Endothelial cell of umbilical vein (primary cell): ENCODE data around the gene EIF3B. TPM values are rescaled to one million over a fixed set of nuclear protein-coding genes. Genes with fewer than 3 reads are reported as not detected.

Source experiments
- BruUV-seq: library from RNA; stranded (reverse); fragments of 400-500 nt; replicated peaks from 2 replicates; lab custom pipeline; 2021; lab: Mats Ljungman, UMichigan
- CTCF ChIA-PET: fragments of 300-600, 350-600 bp; sonication (Branson Sonifier 250); formaldehyde crosslinking; loops from one replicate; lab custom pipeline; 2021; ENCODE audit warnings: antibody characterized with exemption, inconsistent platforms; lab: Charles Lee
- POLR2A ChIA-PET: fragments of 300-600, 350-600 bp; sonication (Branson Sonifier 250); formaldehyde crosslinking; loops from one replicate; lab custom pipeline; 2021; ENCODE audit warnings: antibody characterized with exemption, inconsistent platforms; lab: Charles Lee
- DNase-seq: peaks from one replicate; pipeline ENCODE4 v3.0.0-alpha.2; 2011; ENCODE audit warnings: low read depth, low spot score
- FAIRE-seq: peaks from 2 replicates; lab custom pipeline; 2011; peaks lifted over from hg19 to GRCh38; lab: Jason Lieb, UNC
- H2AFZ ChIP-seq: 2 replicates; pipeline ENCODE4 v1.6.0; 2012; ENCODE audit warnings: low read depth, low read length, control low read depth, inconsistent platforms
- H3K27ac ChIP-seq: 2 replicates; pipeline ENCODE4 v1.5.1; 2011; ENCODE audit warnings: low read depth, mild to moderate bottlenecking, control low read depth, low read length, moderate library complexity; ENCODE audit not compliant: insufficient read depth
- H3K27me3 ChIP-seq, 2 experiments: 2 replicates each; pipeline versions ENCODE4 v1.6.0 to v1.6.1; 2011; ENCODE audit warnings: low read length in 2 of 2, mixed read lengths in 1 of 2; ENCODE audit not compliant: control insufficient read depth in 2 of 2, insufficient read depth in 2 of 2
- H3K36me3 ChIP-seq, 2 experiments: 2 replicates in 1 of 2; 3 replicates in 1 of 2; pipeline ENCODE4 v1.5.1; 2011; ENCODE audit warnings: low read length in 2 of 2, mild to moderate bottlenecking in 1 of 2, moderate library complexity in 1 of 2; ENCODE audit not compliant: control insufficient read depth in 2 of 2, insufficient read depth in 2 of 2; ENCODE audit errors: extremely low read depth in 1 of 2
- H3K4me1 ChIP-seq: 3 replicates; pipeline ENCODE4 v1.5.1; 2011; ENCODE audit warnings: mild to moderate bottlenecking, low read length; ENCODE audit not compliant: control insufficient read depth, insufficient read depth; ENCODE audit errors: extremely low read depth
- H3K4me2 ChIP-seq: 2 replicates; pipeline ENCODE4 v1.6.1; 2011; ENCODE audit warnings: low read length, control low read depth, mixed read lengths; ENCODE audit not compliant: insufficient read depth
- H3K4me3 ChIP-seq, 3 experiments: fragments of 200-600 bp in 1 of 3; sonication (generic), shearing (Covaris generic) in 1 of 3; replicated peaks in 1 of 3; 2 replicates each; pipeline ENCODE4 v1.5.1; 2011 to 2016; ENCODE audit warnings: control low read depth in 3 of 3, low read length in 3 of 3, mild to moderate bottlenecking in 2 of 3, inconsistent platforms in 1 of 3, low read depth in 1 of 3, moderate library complexity in 1 of 3; ENCODE audit not compliant: insufficient read depth in 1 of 3
- H3K79me2 ChIP-seq: 2 replicates; pipeline ENCODE4 v1.6.0; 2012; ENCODE audit warnings: low read length, inconsistent platforms; ENCODE audit not compliant: control insufficient read depth, insufficient read depth
- H3K9ac ChIP-seq: replicated peaks from 2 replicates; pipeline ENCODE3; 2011; ENCODE audit warnings: low read length, control low read depth; ENCODE audit not compliant: insufficient read depth; ENCODE audit errors: extremely low read depth
- H3K9me1 ChIP-seq: replicated peaks from 3 replicates; pipeline ENCODE4 v1.6.0; 2011; ENCODE audit warnings: mild to moderate bottlenecking, low read length; ENCODE audit not compliant: control insufficient read depth, insufficient read depth; ENCODE audit errors: extremely low read depth
- H3K9me3 ChIP-seq: replicated peaks from 2 replicates; pipeline ENCODE4 v1.5.1; 2012; ENCODE audit warnings: low read length, inconsistent platforms; ENCODE audit not compliant: control insufficient read depth, insufficient read depth
- H4K20me1 ChIP-seq: replicated peaks from 2 replicates; pipeline ENCODE3; 2011; ENCODE audit warnings: mild to moderate bottlenecking, low read length; ENCODE audit not compliant: control insufficient read depth, insufficient read depth; ENCODE audit errors: extremely low read depth
- CTCF ChIP-seq, 2 donors: IDR thresholded peaks; 1 replicate in 1 of 2; 2 replicates in 1 of 2; pipeline ENCODE4 v1.5.1; 2011; ENCODE audit warnings: low read length in 2 of 2, mild to moderate bottlenecking in 2 of 2, moderate library complexity in 2 of 2, control low read depth in 1 of 2, inconsistent platforms in 1 of 2, low read depth in 1 of 2; ENCODE audit not compliant: insufficient read depth in 1 of 2; ENCODE audit errors: extremely low read depth in 1 of 2
- EZH2 ChIP-seq: IDR thresholded peaks from 2 replicates; pipeline ENCODE4 v1.6.1; 2012; ENCODE audit warnings: borderline replicate concordance, low read depth, mild to moderate bottlenecking, moderate library complexity, low read length, inconsistent platforms; ENCODE audit not compliant: severe bottlenecking
- FOS ChIP-seq: IDR thresholded peaks from 2 replicates; pipeline ENCODE4 v1.6.1; 2011; ENCODE audit warnings: mild to moderate bottlenecking, low read length, moderate library complexity, borderline replicate concordance; ENCODE audit not compliant: insufficient read depth
- GATA2 ChIP-seq: IDR thresholded peaks from 2 replicates; pipeline ENCODE4 v1.7.0; 2011; ENCODE audit warnings: low read depth, mild to moderate bottlenecking, moderate library complexity, mixed read lengths, low read length; ENCODE audit not compliant: insufficient read length, insufficient read depth
- JUN ChIP-seq: IDR thresholded peaks from 2 replicates; pipeline ENCODE4 v1.6.1; 2011; ENCODE audit warnings: borderline replicate concordance, low read depth; ENCODE audit not compliant: insufficient read length, insufficient read depth
- MAX ChIP-seq: IDR thresholded peaks from 2 replicates; pipeline ENCODE4 v1.6.1; 2011; ENCODE audit not compliant: insufficient read depth, insufficient read length
- MYC ChIP-seq: IDR thresholded peaks from one replicate; pipeline ENCODE4 v1.6.1; 2011; ENCODE audit warnings: mild to moderate bottlenecking, low read depth, low read length
- POLR2A ChIP-seq: IDR thresholded peaks from 2 replicates; pipeline ENCODE4 v1.6.1; 2012; ENCODE audit warnings: low read depth, mild to moderate bottlenecking, control low read depth, low read length
- POLR2AphosphoS5 ChIP-seq: IDR thresholded peaks from 2 replicates; pipeline ENCODE4 v1.6.1; 2012; ENCODE audit warnings: low read depth, mild to moderate bottlenecking, control low read depth, low read length, moderate library complexity; ENCODE audit not compliant: insufficient read depth
- dilution Hi-C: fragments of 300-500 bp; cut with MboI; formaldehyde crosslinking; loops from one replicate; pipeline ENCODE4 v1.15.0; 2019; ENCODE audit warnings: low sequenced_read_pairs; ENCODE audit not compliant: extremely low pct_ligation_motif_present
- intact Hi-C: fragments of 100-400 bp; cut with micrococcal nuclease; formaldehyde crosslinking; loops from one replicate; pipeline ENCODE4 v1.10.0; 2022
- polyA plus RNA-seq, 4 experiments: library from polyadenylated mRNA; depleted of rRNA in 3 of 4; stranded (reverse) in 3 of 4; unstranded in 1 of 4; fragments of >200 nt; gene quantifications; 2 replicates each; pipeline versions ENCODE4 v1.2.1 to v1.2.3, GENCODE V29; 2011 to 2012; ENCODE audit warnings: missing spikeins in 1 of 4
- total RNA-seq: library from RNA; stranded (reverse); gene quantifications from 2 replicates; pipeline ENCODE4 v1.2.3, GENCODE V29; 2021

The EIF3B gene
- total and polyA plus RNA-seq, 2 donors (not counting 3 experiments of a cell fraction or from before 2014, with no cell fraction given), result 104 to 207 TPM

GRCh38 chr7:2371329-2371728, 16.7 kb downstream of the EIF3B start:
- Histone ChIP-seq H3K9me1 (no peaks in the 10 kb centered on the region), H3K27me3 (no peaks in the 10 kb centered on the region), H2AFZ (no peak overlapping the region), H3K4me2 (no peak overlapping the region), H3K4me3 (no peak overlapping the region), H3K9me3 (no peaks in the 10 kb centered on the region), H3K9ac (no peak overlapping the region), H3K36me3 (peaks cover 33 to 81% of the 10 kb centered on the region in 2 experiments), H3K4me1 (no peaks in the 10 kb centered on the region), H4K20me1 (peaks cover 3% of the 10 kb centered on the region), H3K27ac (no peak overlapping the region), H3K79me2 (peaks cover 10% of the 10 kb centered on the region)
- ChIA-PET CTCF (interaction anchor here (1.3 kb wide), 1 partner anchor 14 kb away, joined by 4 read pairs; no protein-coding TSS in a partner anchor), POLR2A (no interaction called here)
- TF ChIP-seq MYC, result no peak
- no peak for DNase-seq
- intact Hi-C loops, result no loop called here
- dilution Hi-C loops, result no loop called here
- BruUV-seq, result no TSS peak
- no peak for FAIRE-seq

GRCh38 chr7:2372724-2373123, 18.1 kb downstream of the EIF3B start:
- dilution Hi-C loops (no loop called here), intact Hi-C loops (no loop called here)
- ChIA-PET CTCF (interaction anchor here (0.5 to 1.9 kb wide), 3 partner anchors 7 to 237 kb away, joined by 3 to 6 read pairs (median 5); no protein-coding TSS in a partner anchor), POLR2A (no interaction called here)
- Histone ChIP-seq H3K9me3 (no peaks in the 10 kb centered on the region), H3K36me3 (peaks cover 31 to 79% of the 10 kb centered on the region in 2 experiments), H3K4me2 (no peak overlapping the region), H3K27me3 (no peaks in the 10 kb centered on the region), H3K9ac (no peak overlapping the region), H2AFZ (no peak overlapping the region), H3K4me1 (no peaks in the 10 kb centered on the region), H3K4me3 (no peak overlapping the region), H3K9me1 (no peaks in the 10 kb centered on the region), H3K27ac (no peak overlapping the region), H3K79me2 (peaks cover 21% of the 10 kb centered on the region), H4K20me1 (peaks cover 3% of the 10 kb centered on the region)
- FAIRE-seq (no peak), DNase-seq (no peak)
- TF ChIP-seq JUN, result no peak
- no peak for TF ChIP-seq FOS
- TF ChIP-seq POLR2AphosphoS5, result no peak
- no peak for TF ChIP-seq EZH2
- no peak for TF ChIP-seq CTCF (IDR thresholded peaks at IDR 0.05; ENCODE audit: extremely low read depth in 1 of 2, insufficient read depth in 1 of 2, low read depth in 1 of 2, low read length in 2 of 2)
- no peak for TF ChIP-seq GATA2
- TF ChIP-seq MAX, result no peak
- TF ChIP-seq POLR2A, result no peak
- no TSS peak for BruUV-seq
